Measurements from ENCODE around the gene KRT75. TPM values are rescaled to one million over a fixed set of nuclear protein-coding genes. Genes with fewer than 3 reads are reported as not detected.

The KRT75 gene
- total RNA-seq, 4 donors from 2014 or later = not detected

DNA sequence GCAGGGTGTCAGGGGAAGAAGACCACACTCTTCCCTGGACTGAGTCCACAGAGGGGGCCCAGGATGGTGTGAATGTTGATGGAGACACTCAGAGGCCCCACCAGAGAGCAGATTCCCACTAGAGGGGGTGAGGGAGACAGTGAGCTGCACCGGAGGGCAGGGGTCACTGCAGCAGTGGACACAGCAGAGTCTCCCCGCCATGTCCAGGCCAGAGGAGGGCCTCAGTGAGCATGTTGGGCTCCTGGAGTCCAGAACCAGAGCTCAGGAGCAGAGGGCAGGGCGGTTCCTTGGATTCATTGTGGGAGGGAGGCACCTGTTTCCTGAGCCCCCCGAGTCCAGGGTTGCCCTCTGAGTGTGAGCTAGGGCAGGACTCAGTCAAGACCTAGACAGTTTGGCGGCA, 26.3 kb downstream of the KRT75 start:
- ATAC-seq (ENCODE audit: low FRiP score) = no peak
- TF ChIP-seq, protein P1, sequence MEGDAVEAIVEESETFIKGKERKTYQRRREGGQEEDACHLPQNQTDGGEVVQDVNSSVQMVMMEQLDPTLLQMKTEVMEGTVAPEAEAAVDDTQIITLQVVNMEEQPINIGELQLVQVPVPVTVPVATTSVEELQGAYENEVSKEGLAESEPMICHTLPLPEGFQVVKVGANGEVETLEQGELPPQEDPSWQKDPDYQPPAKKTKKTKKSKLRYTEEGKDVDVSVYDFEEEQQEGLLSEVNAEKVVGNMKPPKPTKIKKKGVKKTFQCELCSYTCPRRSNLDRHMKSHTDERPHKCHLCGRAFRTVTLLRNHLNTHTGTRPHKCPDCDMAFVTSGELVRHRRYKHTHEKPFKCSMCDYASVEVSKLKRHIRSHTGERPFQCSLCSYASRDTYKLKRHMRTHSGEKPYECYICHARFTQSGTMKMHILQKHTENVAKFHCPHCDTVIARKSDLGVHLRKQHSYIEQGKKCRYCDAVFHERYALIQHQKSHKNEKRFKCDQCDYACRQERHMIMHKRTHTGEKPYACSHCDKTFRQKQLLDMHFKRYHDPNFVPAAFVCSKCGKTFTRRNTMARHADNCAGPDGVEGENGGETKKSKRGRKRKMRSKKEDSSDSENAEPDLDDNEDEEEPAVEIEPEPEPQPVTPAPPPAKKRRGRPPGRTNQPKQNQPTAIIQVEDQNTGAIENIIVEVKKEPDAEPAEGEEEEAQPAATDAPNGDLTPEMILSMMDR (IDR thresholded peaks at IDR 0.05) = no peak
- no peak for DNase-seq (ENCODE audit: low spot score)

DNA sequence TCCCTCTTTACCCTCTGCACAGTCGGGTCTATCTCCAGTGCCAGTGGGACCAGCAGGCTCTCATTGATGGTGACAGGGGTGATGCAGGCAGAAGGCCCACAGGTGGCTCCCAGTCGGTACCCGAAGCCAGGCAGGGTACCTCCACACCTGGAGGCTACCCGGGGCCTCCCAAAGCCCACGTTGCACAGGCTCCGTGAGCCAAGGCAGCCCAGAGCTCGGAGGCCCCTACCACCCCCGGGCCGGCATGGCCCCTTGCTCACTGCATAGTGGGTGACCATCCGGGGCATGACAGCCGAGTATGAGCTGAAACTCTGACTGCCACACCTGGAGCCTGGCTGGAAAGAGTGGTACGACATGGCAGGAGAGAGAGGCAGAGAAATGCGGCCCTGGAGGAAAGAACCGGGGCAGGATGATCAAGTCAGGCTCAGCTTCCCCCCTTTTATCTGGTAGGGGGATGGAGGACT, 28.2 kb downstream of the KRT75 start, which contains the start of gene KRT82:
Gene KRT82 (minus strand): TSS at position 414 of the 464 bp plus-strand sequence. CDS start 58 bp downstream, at position 356.
- ATAC-seq (ENCODE audit: low FRiP score) (no peak), DNase-seq (ENCODE audit: low spot score) (no peak)
- TF ChIP-seq, protein P1 (IDR thresholded peaks at IDR 0.05) = no peak

DNA sequence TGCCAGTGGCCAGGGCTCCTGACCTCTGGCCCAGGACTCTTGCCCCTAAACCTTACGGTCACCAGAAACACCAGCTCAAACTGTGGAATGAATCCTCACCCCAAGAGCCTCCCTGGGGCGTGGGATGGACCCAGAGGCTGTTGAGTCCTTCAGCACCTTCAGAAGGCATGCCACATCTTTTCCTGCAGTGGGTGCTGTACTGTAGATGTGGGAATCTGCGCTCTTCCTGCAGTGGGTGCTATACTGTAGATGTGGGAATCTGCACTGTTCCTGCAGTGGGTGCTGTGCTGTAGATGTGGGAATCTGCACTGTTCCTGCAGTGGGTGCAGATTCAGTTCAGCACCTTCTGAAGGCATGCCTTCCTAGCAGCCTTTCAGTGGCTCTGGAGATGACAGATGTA, 29.2 kb downstream of the KRT75 start:
- DNase-seq (ENCODE audit: low spot score) (no peak), ATAC-seq (ENCODE audit: low FRiP score) (no peak)
- TF ChIP-seq, protein P1 (IDR thresholded peaks at IDR 0.05) = no peak

DNA sequence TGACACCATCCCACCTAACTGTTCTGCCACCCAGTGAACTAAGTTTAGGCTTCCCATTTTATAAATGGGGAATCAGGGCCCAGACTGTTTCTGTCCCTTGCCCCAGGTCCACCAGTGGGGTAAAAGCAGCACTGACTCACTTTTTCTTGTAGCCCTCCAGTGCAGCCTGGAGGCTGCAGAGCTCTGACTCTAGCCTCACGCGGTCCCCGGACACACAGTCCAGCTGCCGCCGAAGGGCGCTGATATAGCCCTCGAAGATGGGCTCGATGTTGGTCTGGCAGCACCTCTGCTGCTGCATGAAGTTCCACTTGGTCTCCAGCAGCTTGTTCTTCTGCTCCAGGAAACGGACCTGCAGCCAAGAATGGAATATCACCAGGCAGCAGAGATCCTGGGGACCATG, 30.6 kb downstream of the KRT75 start:
- DNase-seq (ENCODE audit: low spot score) = no peak
- no peak for ATAC-seq (ENCODE audit: low FRiP score)
- TF ChIP-seq, protein P1 (IDR thresholded peaks at IDR 0.05) = no peak

DNA sequence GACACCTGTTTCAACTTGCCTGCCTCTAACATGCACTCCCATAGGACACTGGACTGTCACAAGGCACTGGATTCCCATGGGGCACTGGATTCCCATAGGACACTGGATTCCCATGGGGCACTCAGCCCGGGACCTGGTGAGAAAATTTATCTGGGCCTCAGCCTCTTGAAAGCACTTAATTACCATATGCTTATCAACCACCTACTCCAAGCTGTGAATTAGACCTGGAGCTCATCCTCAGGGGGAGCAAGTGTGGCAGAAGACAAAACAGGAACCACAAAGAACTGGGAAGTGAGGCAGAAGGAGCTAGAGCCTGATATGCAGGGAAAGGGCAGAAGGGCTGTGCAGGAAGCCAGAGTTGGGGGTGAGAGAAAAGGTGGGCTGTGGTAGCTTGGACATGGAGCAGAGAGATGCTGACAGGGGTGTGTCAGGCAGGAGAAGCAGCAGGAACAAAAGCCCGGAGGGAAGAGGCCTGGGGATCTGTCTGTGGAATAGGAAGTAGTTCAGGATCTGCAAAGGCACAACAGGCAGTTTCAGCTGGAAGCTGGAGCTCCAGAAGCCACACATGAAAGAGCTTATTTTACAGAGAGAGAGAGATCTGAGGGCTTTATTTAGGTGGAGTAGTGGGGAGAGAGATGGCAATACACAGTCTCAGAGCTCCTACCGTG, 31.2 kb downstream of the KRT75 start:
- TF ChIP-seq, protein P1 (IDR thresholded peaks at IDR 0.05) = no peak
- ATAC-seq (ENCODE audit: low FRiP score) (no peak), DNase-seq (ENCODE audit: low spot score) (no peak)

DNA sequence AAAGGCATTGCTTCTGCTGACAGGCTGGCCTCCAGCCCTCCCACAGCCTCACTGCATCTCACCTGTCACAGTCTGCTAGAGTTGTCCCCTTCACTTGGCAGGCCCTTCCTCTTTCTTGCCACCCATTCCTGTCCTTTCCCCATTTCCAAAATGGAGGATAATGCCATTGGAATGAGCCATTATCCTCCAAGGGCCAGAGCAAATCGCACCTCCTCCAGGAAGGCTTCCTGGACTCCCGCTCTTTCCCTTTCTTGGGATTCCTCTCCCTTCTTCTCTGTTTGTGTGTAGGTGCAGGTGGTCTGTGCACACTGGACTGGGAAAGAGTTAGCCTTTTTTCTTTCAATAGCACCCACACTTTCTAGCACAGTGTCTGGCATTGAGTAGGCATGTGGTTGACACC, 31.8 kb downstream of the KRT75 start:
- TF ChIP-seq, protein P1 (IDR thresholded peaks at IDR 0.05) = no peak
- DNase-seq (ENCODE audit: low spot score) (no peak), ATAC-seq (ENCODE audit: low FRiP score) (no peak)

DNA sequence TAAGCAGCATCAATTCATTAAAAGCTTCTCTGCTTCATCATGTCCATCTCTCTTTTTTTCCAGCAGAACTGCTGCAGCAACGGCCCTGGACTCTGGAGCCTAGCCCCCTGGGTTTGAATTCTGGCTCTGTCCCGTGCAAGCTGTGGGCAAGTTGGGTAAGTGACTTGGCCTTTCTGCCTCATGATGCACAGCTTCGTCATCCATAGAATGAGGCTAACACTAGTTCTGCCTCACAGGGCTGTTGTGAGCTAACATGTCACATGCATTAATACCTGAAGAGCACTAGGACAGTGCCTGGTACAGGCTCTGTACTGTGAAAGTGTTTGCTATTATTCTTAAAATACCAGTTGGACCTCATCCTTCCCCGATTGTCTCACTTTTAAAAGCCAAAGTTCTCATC, 32.2 kb downstream of the KRT75 start:
- TF ChIP-seq, protein P1 (IDR thresholded peaks at IDR 0.05) = no peak
- ATAC-seq (ENCODE audit: low FRiP score) (no peak), DNase-seq (ENCODE audit: low spot score) (no peak)
